Neutrophil (primary cell): ENCODE results near the gene PIK3CD.

Source experiments
- H3K27ac ChIP-seq: fragments of 200-600 bp; sonication (generic); 2 replicates; pipeline ENCODE4 v1.5.1; 2016; ENCODE audit warnings: mild to moderate bottlenecking, moderate library complexity
- H3K27me3 ChIP-seq: fragments of 200-600 bp; sonication (generic); 2 replicates; pipeline ENCODE4 v1.6.0; 2016; ENCODE audit warnings: mild to moderate bottlenecking
- H3K36me3 ChIP-seq: fragments of 200-600 bp; sonication (generic); 2 replicates; pipeline ENCODE4 v1.5.1; 2017
- H3K4me1 ChIP-seq, 2 experiments: fragments of 200-600 bp in 1 of 2; sonication (generic) in 1 of 2; 1 replicate in 1 of 2; 2 replicates in 1 of 2; pipeline versions ENCODE4 v1.5.1 to v1.6.1; 2013 to 2016; ENCODE audit warnings: low read depth in 1 of 2, low read length in 1 of 2, mild to moderate bottlenecking in 1 of 2, moderate library complexity in 1 of 2; ENCODE audit not compliant: control insufficient read depth in 1 of 2, insufficient read depth in 1 of 2
- H3K4me3 ChIP-seq, 2 experiments: fragments of 200-600 bp in 1 of 2; sonication (generic) in 1 of 2; 1 replicate in 1 of 2; 2 replicates in 1 of 2; pipeline ENCODE4 v1.5.1; 2013 to 2016; ENCODE audit warnings: low read depth in 1 of 2, low read length in 1 of 2, mild to moderate bottlenecking in 1 of 2, moderate library complexity in 1 of 2
- H3K9me3 ChIP-seq: fragments of 200-600 bp; sonication (generic); 2 replicates; pipeline ENCODE4 v1.5.1; 2016
- TF ChIP-seq, protein P1 (sequence below): fragments of 200-600 bp; sonication (generic); IDR thresholded peaks from 2 replicates; pipeline ENCODE4 v1.5.1; 2016; ENCODE audit warnings: antibody characterized with exemption

The PIK3CD gene

DNA sequence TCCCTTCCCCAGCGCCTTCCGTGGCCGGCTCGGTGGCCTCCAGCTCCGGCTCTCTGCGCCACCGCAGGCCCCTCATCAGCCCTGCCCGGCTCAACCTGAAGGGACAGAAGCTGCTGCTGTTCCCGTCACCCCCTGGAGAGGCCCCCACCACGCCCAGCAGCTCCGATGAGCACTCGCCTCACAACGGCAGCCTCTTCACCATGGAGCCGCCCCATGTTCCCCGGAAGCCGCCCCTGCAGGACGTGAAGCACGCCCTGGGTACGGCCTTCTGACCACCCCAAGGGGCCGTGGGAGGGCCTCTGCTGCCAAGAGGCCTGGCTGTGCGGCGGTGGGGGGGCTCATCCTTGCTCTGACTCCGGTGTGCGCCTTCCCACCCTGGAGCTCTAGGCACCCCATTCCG, 41.0 kb upstream of the PIK3CD start:
- H3K9me3 ChIP-seq: no peaks in the 10 kb centered on the region
- TF ChIP-seq, protein P1, sequence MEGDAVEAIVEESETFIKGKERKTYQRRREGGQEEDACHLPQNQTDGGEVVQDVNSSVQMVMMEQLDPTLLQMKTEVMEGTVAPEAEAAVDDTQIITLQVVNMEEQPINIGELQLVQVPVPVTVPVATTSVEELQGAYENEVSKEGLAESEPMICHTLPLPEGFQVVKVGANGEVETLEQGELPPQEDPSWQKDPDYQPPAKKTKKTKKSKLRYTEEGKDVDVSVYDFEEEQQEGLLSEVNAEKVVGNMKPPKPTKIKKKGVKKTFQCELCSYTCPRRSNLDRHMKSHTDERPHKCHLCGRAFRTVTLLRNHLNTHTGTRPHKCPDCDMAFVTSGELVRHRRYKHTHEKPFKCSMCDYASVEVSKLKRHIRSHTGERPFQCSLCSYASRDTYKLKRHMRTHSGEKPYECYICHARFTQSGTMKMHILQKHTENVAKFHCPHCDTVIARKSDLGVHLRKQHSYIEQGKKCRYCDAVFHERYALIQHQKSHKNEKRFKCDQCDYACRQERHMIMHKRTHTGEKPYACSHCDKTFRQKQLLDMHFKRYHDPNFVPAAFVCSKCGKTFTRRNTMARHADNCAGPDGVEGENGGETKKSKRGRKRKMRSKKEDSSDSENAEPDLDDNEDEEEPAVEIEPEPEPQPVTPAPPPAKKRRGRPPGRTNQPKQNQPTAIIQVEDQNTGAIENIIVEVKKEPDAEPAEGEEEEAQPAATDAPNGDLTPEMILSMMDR: no peak
- no peaks in the 10 kb centered on the region for H3K27me3 ChIP-seq
- peaks cover 3% of the 10 kb centered on the region for H3K36me3 ChIP-seq
- no peak overlapping the region for H3K4me3 ChIP-seq
- H3K4me1 ChIP-seq: no peaks in the 10 kb centered on the region
- H3K27ac ChIP-seq: no peak overlapping the region

DNA sequence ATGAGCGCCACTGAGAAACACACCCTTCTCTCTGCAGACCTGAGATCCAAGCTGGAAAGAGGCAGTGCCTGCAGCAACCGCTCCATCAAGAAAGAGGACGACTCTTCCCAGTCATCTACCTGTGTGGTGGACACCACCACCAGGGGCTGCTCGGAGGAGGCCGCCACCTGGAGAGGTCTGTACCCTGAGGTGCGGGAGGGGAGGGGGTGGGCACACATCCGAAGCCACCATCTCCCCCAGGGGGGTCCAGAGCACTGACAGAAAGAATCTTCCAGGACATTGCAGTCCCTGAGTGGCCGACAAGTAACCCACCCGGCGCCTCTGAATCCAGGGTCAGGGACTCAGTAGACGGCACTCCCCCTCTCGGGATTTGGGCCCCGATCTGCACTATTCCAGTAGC, 39.8 kb upstream of the PIK3CD start:
- H3K4me1 ChIP-seq: no peaks in the 10 kb centered on the region
- TF ChIP-seq, protein P1: no peak
- H3K36me3 ChIP-seq: peaks cover 3% of the 10 kb centered on the region
- no peaks in the 10 kb centered on the region for H3K27me3 ChIP-seq
- no peak overlapping the region for H3K27ac ChIP-seq
- no peak overlapping the region for H3K4me3 ChIP-seq
- no peaks in the 10 kb centered on the region for H3K9me3 ChIP-seq

DNA sequence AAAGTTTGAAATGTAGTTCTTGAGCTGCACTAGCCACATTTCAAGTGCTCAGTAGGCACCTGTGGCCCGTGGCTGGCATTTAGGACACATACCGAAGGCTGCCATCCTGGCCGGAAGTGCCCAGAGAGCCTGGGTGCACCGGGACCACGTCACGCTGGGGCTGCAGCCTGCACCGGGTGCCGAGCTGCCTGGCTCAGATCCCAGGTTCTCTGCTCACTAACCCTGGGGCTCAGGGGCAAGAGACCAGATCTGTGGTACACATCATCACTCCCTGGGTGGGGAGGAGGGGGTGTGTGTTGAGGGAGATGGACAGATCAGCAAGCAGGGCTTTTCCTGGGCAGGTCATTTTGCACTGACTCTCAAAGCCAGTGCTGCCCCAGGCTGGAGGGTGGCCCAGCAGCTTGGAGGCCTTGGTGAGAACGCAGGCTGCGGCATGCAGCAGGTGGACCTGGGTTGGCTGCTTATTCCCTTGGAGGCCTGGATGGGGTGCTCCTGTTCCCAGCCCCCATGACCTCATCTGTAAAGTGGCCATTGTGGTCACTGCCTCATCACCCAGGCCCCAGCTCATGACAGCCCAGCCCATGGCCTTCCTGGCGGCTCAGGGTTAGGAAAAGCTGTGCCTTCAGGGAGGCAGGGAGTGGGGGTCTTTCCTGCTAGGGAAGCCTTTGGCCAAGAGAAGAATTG, 39.2 kb upstream of the PIK3CD start:
- H3K4me3 ChIP-seq: no peak overlapping the region
- no peak overlapping the region for H3K27ac ChIP-seq
- TF ChIP-seq, protein P1: no peak
- no peaks in the 10 kb centered on the region for H3K27me3 ChIP-seq
- H3K9me3 ChIP-seq: no peaks in the 10 kb centered on the region
- no peaks in the 10 kb centered on the region for H3K4me1 ChIP-seq
- peaks cover 3% of the 10 kb centered on the region for H3K36me3 ChIP-seq

DNA sequence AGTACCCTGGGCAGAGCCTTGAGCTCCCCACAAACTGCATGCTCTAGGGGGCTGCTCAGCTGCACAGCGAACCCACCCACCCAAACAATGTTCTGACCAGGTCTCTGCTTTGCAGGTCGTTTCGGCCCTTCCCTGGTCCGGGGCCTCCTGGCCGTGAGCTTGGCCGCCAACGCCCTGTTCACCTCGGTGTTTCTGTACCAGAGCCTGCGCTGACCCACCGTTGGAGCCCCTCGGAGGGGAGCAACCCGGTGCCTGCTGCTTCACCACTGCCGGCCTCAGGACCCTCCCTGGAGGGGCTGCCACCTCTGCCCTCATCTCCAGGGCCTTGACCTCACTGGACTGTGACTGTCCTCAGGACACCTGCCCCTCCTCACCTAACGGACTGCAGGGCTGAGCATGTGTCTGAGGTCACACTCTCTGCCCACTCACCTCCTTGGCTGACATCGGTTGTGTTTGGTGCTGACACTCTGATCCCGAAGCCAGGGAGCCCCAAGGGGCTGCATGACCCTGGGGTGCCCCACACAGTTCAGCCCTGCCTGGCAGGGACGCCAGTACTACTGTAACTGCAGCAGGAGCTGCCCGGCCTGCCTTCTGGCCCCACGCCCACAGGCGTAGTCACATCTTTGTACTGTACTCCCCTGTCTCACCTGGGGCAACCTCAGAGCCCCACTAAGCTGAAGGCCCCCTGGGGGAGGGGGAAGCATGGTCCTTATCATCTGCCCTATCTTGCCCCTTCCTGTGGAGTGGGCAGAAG, 38.5 kb upstream of the PIK3CD start:
- Histone ChIP-seq H3K27me3 (no peaks in the 10 kb centered on the region), H3K4me3 (no peak overlapping the region), H3K36me3 (peaks cover 3% of the 10 kb centered on the region), H3K9me3 (no peaks in the 10 kb centered on the region), H3K27ac (no peak overlapping the region), H3K4me1 (no peaks in the 10 kb centered on the region)
- TF ChIP-seq, protein P1: no peak

DNA sequence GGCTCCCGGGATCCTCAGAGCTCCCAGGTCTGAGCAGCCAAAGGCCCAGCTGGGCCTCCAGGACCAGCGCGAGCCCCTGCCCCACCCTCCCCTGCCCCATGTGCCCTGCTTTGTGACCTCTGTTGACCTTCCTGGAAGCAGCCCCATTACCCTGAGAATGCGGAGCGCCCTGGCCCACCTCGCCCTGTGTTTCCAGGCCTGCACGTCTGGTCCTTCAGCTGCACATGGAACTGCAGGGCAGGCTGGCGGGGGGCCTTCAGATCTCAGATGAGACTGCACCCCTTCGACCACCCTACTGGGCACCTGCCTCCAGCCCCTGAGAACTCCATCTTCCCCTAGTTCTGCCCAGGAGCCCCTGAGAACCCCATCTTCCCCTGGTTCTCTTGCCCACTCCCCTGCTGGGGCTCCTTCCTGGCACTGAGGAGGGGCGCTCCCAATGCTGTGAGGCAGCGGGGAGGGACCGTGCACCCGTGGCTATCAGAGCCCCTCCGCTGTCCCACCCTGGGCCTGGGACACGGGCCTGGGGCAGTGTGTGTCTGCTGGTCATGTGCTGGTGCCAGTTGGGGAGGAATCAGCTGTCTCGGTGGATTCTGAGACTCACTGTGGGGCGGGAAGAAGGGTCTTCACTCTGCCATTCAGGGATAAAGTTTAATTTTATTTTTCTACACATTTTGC, 37.8 kb upstream of the PIK3CD start:
- Histone ChIP-seq H3K4me1 (no peaks in the 10 kb centered on the region), H3K9me3 (no peaks in the 10 kb centered on the region), H3K4me3 (no peak overlapping the region), H3K27ac (no peak overlapping the region), H3K27me3 (no peaks in the 10 kb centered on the region), H3K36me3 (peaks cover 3% of the 10 kb centered on the region)
- TF ChIP-seq, protein P1: no peak
